Stomach (tissue), 19 donors: ENCODE data around the gene ARL6. TPM values are rescaled to one million over a fixed set of nuclear protein-coding genes. Genes with fewer than 3 reads are reported as not detected.

Experiments used
- DNase-seq, 2 donors: peaks; one replicate each; pipeline versions ENCODE4 v3.0.0 to v3.0.0-alpha.2; 2013 to 2019
- H3K27ac ChIP-seq, 5 donors: fragments of 200-600 bp in 4 of 5; sonication (generic) in 4 of 5; one replicate each; pipeline ENCODE4 v1.5.1; 2013 to 2019; ENCODE audit warnings: mild to moderate bottlenecking in 1 of 5, moderate library complexity in 1 of 5
- H3K27me3 ChIP-seq, 3 donors: fragments of 200-600 bp; sonication (generic); one replicate each; pipeline ENCODE4 v1.5.1; 2017 to 2019; ENCODE audit warnings: mixed run types in 1 of 3
- H3K36me3 ChIP-seq, 4 donors: fragments of 200-600 bp; sonication (generic); 1 replicate in 3 of 4; 2 replicates in 1 of 4; pipeline ENCODE4 v1.5.1; 2016 to 2019
- H3K4me1 ChIP-seq, 4 donors: fragments of 200-600 bp; sonication (generic); one replicate each; pipeline ENCODE4 v1.5.1; 2016 to 2019
- H3K4me3 ChIP-seq, 4 donors: fragments of 200-600 bp; sonication (generic) in 3 of 4; one replicate each; pipeline ENCODE4 v1.5.1; 2016 to 2019; ENCODE audit warnings: mild to moderate bottlenecking in 1 of 4
- H3K9me3 ChIP-seq, 4 donors: fragments of 200-600 bp; sonication (generic); one replicate each; pipeline ENCODE4 v1.5.1; 2016 to 2019
- EP300 ChIP-seq: sonication (generic); formaldehyde crosslinking; IDR thresholded peaks from one replicate; pipeline ENCODE4 v1.6.1; 2017; ENCODE audit warnings: antibody characterized with exemption
- POLR2A ChIP-seq, 4 donors: fragments of 450-650 bp; IDR thresholded peaks; one replicate each; pipeline ENCODE4 v1.6.1; 2016; ENCODE audit warnings: antibody characterized with exemption in 4 of 4, control low read depth in 2 of 4, mild to moderate bottlenecking in 1 of 4, moderate library complexity in 1 of 4
- POLR2AphosphoS5 ChIP-seq, 3 donors: sonication (generic); formaldehyde crosslinking; IDR thresholded peaks; one replicate each; pipeline ENCODE4 v1.6.1; 2016; ENCODE audit warnings: antibody characterized with exemption in 3 of 3
- WGBS, 5 donors: extraction: QIAGEN DNeasy Blood & Tissue Kit in 3 of 5; methylation state at CpG; one replicate each; pipeline versions ENCODE4 v1.1.5 to v1.1.7; 2013 to 2018; 5-methylcytosine and 5-hydroxymethylcytosine counted together
- intact Hi-C: fragments of 100-400 bp; cut with DNase I; formaldehyde crosslinking; loops from one replicate; pipeline ENCODE4 v1.15.1; 2023; ENCODE audit warnings: low total_unique reads
- long read RNA-seq, 10 donors: transcript quantifications; one replicate each; lab custom pipeline, GENCODE V29; 2026
- polyA plus RNA-seq, 3 donors: library from polyadenylated mRNA; stranded (reverse); fragments of 200-250 nt; gene quantifications; one replicate each; pipeline ENCODE4 v1.2.3, GENCODE V29; 2013
- total RNA-seq, 5 donors: library from RNA; depleted of rRNA; stranded (reverse); fragments of >200 nt; gene quantifications; one replicate each; pipeline versions ENCODE4 v1.1.0 to v1.2.3, GENCODE V29; 2014 to 2016
- TF ChIP-seq, protein P1 (sequence below), 7 experiments: fragments of 450-650 bp in 4 of 7; fragments of 200-600 bp in 3 of 7; sonication (generic) in 3 of 7; IDR thresholded peaks; one replicate each; pipeline ENCODE4 v1.5.1; 2016 to 2019; ENCODE audit warnings: antibody characterized with exemption in 7 of 7, control low read depth in 2 of 7, mild to moderate bottlenecking in 1 of 7
- donor health status: healthy with polysubstance abuse.
- donor health status: Bipolar disorder and iron deficiency.
- donor health status: healthy.

The ARL6 gene, protein sequence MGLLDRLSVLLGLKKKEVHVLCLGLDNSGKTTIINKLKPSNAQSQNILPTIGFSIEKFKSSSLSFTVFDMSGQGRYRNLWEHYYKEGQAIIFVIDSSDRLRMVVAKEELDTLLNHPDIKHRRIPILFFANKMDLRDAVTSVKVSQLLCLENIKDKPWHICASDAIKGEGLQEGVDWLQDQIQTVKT
- total RNA-seq (10 to 100 TPM in 1 of 5 donors, 1 to 10 TPM in 2, under 1 TPM in 2; 0.58 to 19.1 (median 1.8) TPM), polyA plus RNA-seq (1 to 10 TPM; 2.0 to 3.8 (median 3.2) TPM)
- long read RNA-seq, donor 1 = 0 reads
- long read RNA-seq, donor 2, full-length matches to known transcripts = 2 of 2 reads
- long read RNA-seq, donor 2, partial matches to known transcripts = 0 of 2 reads
- long read RNA-seq, donor 2, other reads (novel, unspliced or antisense) = 0 of 2 reads
- long read RNA-seq, donor 3 = 0 reads
- long read RNA-seq, donor 4 = 0 reads
- long read RNA-seq, donor 5, full-length matches to known transcripts = 2 of 2 reads
- long read RNA-seq, donor 5, partial matches to known transcripts = 0 of 2 reads
- long read RNA-seq, donor 5, other reads (novel, unspliced or antisense) = 0 of 2 reads
- long read RNA-seq, donor 6 = 0 reads
- long read RNA-seq, donor 7, full-length matches to known transcripts = 5 of 5 reads
- long read RNA-seq, donor 7, partial matches to known transcripts = 0 of 5 reads
- long read RNA-seq, donor 7, other reads (novel, unspliced or antisense) = 0 of 5 reads
- long read RNA-seq, donor 8 = 0 reads
- long read RNA-seq, donor 9, full-length matches to known transcripts = 1 of 1 reads
- long read RNA-seq, donor 9, partial matches to known transcripts = 0 of 1 reads
- long read RNA-seq, donor 9, other reads (novel, unspliced or antisense) = 0 of 1 reads
- long read RNA-seq, donor 10 = 0 reads

DNA sequence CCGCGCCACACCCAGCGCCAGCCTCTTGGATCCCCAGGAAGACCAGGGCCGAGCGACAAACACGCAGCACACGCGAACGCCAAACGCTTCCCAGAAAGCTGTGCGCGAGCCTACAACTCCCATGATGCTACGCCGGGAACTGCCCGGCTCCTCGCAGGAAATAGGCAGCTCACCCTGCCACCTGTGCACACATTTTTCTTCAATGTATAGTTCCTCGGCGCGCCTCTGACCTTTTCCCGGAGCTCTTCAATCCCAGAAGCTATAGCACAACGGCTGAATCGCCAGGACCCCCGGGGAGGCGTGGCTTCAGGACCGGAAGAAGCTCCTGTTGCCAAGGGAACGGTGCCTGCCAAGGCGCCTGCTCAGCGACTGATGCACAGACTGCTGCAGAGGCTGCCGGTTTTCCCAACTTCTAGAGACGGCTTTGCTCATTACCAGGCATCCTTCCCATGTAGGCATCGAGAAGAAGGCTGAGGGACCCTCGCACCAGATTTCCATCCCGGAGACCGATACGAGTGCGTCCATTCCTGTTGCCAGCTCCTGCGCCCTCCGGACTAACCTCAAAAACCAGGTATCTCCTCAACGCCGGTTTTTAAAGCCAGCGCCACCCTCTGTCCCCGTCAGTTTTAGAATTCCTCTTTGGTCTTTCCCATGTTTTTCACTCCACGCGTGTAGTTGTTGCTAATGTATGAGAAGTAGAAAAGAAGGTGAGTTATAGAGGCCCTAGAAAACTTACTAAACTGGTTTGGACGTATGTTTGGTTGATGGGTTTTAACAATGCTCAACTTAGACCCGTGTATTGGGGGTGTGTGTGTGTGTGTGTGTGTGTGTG lies at the start of gene ARL6:
TSS of gene ARL6 (plus strand) at position 352 of the 832 bp plus-strand sequence. CDS start 3,350 bp downstream, outside the sequence.
- no peaks in the 10 kb centered on the region for H3K9me3 ChIP-seq
- H3K27me3 ChIP-seq = no peaks in the 10 kb centered on the region
- H3K27ac ChIP-seq = peak within 1 kb of the TSS; percentile 66 to 85 (median 83)
- H3K4me1 ChIP-seq = peaks cover 8 to 37% (median 21%) of the 10 kb centered on the region in 4 donors
- peaks cover 0 to 3% (median under 1%) of the 10 kb centered on the region in 4 donors for H3K36me3 ChIP-seq
- DNase-seq = peak; percentile 80 to 95
- H3K4me3 ChIP-seq = peak within 1 kb of the TSS; percentile 71 to 84 (median 76)
- intact Hi-C loops = no loop called here
- TF ChIP-seq POLR2AphosphoS5 (IDR thresholded peaks at IDR 0.05) (peak; percentile 26 to 76 (median 50)), POLR2A (IDR thresholded peaks at IDR 0.05) (no peak)
- TF ChIP-seq, protein P1, sequence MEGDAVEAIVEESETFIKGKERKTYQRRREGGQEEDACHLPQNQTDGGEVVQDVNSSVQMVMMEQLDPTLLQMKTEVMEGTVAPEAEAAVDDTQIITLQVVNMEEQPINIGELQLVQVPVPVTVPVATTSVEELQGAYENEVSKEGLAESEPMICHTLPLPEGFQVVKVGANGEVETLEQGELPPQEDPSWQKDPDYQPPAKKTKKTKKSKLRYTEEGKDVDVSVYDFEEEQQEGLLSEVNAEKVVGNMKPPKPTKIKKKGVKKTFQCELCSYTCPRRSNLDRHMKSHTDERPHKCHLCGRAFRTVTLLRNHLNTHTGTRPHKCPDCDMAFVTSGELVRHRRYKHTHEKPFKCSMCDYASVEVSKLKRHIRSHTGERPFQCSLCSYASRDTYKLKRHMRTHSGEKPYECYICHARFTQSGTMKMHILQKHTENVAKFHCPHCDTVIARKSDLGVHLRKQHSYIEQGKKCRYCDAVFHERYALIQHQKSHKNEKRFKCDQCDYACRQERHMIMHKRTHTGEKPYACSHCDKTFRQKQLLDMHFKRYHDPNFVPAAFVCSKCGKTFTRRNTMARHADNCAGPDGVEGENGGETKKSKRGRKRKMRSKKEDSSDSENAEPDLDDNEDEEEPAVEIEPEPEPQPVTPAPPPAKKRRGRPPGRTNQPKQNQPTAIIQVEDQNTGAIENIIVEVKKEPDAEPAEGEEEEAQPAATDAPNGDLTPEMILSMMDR (IDR thresholded peaks at IDR 0.05) = peak in 1 of 7 experiments; percentile 5
- 0 to 1% (median 0%) methylated on average over 25 to 46 of the region's 46 CpGs for WGBS, 5 donors

DNA sequence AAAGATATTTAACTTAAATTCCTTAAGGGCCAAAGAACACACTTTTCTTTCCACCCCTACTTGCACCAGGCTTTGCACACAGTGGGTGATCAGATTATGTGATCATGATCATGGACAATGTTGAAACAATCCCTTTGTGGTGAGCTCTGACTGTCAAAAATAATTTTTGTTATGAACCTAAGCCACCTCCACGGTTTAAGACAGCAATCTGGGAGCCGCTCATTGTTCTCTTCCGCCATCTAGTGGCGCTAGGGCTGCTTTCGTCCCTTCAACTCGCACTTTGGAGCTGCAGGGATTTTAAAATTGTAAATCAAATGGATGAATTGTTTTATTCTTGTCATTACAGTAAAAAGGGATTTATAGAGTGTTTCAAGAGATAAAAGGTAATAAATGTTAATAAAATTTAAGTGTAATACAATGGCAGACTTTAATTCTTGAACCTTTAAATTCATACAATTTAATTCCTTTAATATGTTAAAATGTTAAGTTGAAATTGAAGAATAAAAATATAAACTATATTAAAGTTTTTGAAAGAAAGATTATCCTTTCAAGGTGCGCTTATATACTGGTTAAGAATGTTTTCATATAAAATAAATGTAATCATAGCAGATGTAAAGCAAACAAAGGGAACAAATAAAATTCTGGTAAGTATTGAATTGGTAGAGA lies 45.3 kb upstream of the ARL6 start:
- Histone ChIP-seq H3K9me3 (no peaks in the 10 kb centered on the region), H3K4me3 (no peak overlapping the region), H3K4me1 (no peaks in the 10 kb centered on the region), H3K27me3 (no peaks in the 10 kb centered on the region), H3K36me3 (no peaks in the 10 kb centered on the region), H3K27ac (no peak overlapping the region)
- TF ChIP-seq, protein P1 (IDR thresholded peaks at IDR 0.05) = peak in 5 of 7 experiments; percentile 13 to 76 (median 65)
- no peak for TF ChIP-seq POLR2AphosphoS5 (IDR thresholded peaks at IDR 0.05)
- DNase-seq = peak; percentile 62 to 90
- 1 to 3% (median 2%) methylated on average over 7 of the region's 7 CpGs for WGBS, 5 donors
- intact Hi-C loops = no loop called here

DNA sequence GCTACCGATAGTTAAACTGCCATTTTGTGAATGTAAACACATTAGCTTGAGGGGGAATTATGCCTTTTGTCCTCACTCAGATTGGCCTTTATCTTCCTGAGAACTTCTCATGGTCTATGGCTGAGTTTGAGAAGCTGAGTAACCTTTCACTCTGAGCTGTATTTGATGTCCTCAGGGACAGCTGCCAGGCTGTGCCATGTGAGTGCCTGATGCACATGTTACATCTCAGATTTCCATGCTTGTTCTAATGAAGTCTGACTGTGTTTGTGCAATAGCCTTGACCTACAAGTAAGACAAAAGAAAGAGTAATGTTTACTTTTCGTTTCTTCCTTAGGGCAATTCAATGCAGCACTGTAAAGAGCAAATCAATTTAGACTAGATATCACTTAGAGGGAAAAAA lies 44.1 kb upstream of the ARL6 start:
- H3K4me1 ChIP-seq = no peaks in the 10 kb centered on the region
- intact Hi-C loops = no loop called here
- no peaks in the 10 kb centered on the region for H3K9me3 ChIP-seq
- H3K27me3 ChIP-seq = no peaks in the 10 kb centered on the region
- H3K27ac ChIP-seq = no peak overlapping the region
- no peaks in the 10 kb centered on the region for H3K36me3 ChIP-seq
- H3K4me3 ChIP-seq = no peak overlapping the region
- 26 to 40% (median 36%) methylated on average over 2 of the region's 2 CpGs for WGBS, 5 donors
- TF ChIP-seq POLR2A (IDR thresholded peaks at IDR 0.05) (no peak), POLR2AphosphoS5 (IDR thresholded peaks at IDR 0.05) (no peak), EP300 (no peak)
- TF ChIP-seq, protein P1 (IDR thresholded peaks at IDR 0.05) = no peak
- DNase-seq = no peak
